ENCODE results near the gene OR8G1. TPM values are rescaled to one million over a fixed set of nuclear protein-coding genes. Genes with fewer than 3 reads are reported as not detected.

Gene OR8G1, protein sequence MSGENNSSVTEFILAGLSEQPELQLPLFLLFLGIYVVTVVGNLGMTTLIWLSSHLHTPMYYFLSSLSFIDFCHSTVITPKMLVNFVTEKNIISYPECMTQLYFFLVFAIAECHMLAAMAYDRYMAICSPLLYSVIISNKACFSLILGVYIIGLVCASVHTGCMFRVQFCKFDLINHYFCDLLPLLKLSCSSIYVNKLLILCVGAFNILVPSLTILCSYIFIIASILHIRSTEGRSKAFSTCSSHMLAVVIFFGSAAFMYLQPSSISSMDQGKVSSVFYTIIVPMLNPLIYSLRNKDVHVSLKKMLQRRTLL
- not detected for polyA plus RNA-seq (2013, experiment 1 of 2)
- not detected for polyA plus RNA-seq (2013, experiment 2 of 2)

- H3K9ac ChIP-seq (ENCODE audit: low read depth, low read length), result no peak within 1 kb of the TSS
- 87% methylated on average over 3 of the region's 3 CpGs for WGBS
- H3K4me1 ChIP-seq (ENCODE audit: insufficient read depth, low read length), result no peaks in the 10 kb centered on the region
- H3K27ac ChIP-seq (ENCODE audit: low read depth, low read length), result no peak within 1 kb of the TSS
- H3K9me3 ChIP-seq (ENCODE audit: insufficient read depth, low read depth, low read length), result no peaks in the 10 kb centered on the region
- no peaks in the 10 kb centered on the region for H3K27me3 ChIP-seq (ENCODE audit: insufficient read depth, low read length)
- H3K36me3 ChIP-seq (ENCODE audit: insufficient read depth, low read length), result no peaks in the 10 kb centered on the region
- H3K4me3 ChIP-seq (ENCODE audit: low read length), result no peak within 1 kb of the TSS
These were observed at the start of gene OR8G1 for GRCh38 chr11:124240621-124241397. OR8G1 (plus strand) TSS chr11:124241095; CDS start chr11:124249676, 8,581 bp downstream.

DNA sequence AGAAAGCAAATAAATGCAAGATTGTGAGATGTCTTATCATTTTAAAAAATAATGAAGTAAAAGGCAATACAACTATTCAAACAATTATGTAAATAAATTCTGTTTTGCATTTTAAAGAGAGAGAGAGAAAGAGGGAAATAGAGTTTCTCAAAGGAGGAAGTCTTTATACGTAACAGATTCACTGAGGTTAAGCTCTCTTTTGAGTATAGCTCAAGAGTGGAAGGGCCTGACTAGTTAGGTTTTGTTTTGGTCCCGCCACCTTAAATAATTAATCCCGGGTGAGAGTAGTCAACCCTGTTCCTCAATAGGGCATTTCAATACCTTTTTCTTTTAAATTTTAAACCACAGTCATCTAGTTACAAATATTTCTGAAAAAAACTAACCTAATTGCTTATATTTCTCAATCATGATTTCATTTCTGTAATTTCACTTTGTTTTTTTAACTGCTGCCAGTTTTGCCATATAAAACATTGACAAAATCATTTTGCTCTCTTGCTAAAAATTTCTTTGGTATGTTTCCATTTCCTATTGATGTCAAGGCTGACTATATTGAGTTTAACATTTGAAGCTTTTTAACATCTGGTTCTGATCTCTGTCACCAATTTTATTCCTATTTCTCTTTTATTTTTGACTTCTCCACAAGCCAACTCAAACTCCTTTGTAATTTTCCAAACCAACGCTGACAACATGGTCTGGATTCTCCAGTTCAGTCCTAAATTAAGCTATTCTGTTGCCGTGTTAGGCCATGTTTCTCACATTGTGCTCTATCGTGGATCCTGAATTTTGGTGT lies 47.5 kb upstream of the OR8G1 start:
- H3K4me3 ChIP-seq (ENCODE audit: low read length), result no peak overlapping the region
- 79% methylated on average over 6 of the region's 6 CpGs for WGBS
- H3K36me3 ChIP-seq (ENCODE audit: insufficient read depth, low read length), result no peaks in the 10 kb centered on the region
- no peak overlapping the region for H3K27ac ChIP-seq (ENCODE audit: low read depth, low read length)
- no peak overlapping the region for H3K9ac ChIP-seq (ENCODE audit: low read depth, low read length)
- peaks cover 18% of the 10 kb centered on the region for H3K4me1 ChIP-seq (ENCODE audit: insufficient read depth, low read length)
- peaks cover 39% of the 10 kb centered on the region for H3K27me3 ChIP-seq (ENCODE audit: insufficient read depth, low read length)
- no peaks in the 10 kb centered on the region for H3K9me3 ChIP-seq (ENCODE audit: insufficient read depth, low read depth, low read length)

DNA sequence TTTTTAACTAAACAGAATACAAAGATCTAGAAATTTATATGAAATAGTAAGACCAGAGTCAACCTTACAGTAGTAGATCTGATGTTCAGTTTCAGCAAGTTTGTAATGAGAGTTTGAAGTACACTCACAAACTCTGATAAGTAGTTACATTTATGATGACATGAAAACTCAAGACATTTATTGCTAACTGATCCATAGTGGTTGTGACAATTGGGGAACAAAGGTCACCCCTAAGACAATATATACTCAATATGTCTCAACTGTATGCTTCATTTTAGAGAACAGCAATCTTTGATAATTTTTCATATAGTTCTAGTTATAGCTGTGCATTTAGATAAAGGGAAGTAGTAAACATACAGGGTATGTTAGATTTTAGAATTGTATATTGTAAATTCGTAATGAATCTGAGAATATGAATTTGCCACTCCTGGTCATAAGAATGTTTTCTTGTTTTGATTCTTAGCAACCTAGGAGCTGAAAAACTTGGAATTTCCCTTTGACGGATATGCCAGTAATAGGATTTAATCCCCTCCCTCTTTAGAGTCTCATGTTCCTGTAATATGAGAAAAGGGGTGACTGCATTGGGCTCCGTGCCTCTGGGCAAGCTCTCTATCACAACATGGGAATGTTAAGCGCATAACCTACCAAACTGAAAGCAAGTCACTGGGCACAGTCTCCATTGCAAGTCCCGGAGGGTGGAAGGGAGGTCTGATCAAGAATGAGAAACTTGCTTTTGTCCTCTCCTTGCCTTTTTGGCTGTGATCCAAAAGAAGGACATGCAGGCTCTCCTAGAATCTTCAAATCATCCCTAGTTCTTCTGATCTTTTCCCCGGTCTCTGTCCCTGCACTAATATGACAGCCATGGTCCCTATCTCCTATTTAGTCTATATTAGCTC lies 46.4 kb upstream of the OR8G1 start:
- Histone ChIP-seq H3K27me3 (ENCODE audit: insufficient read depth, low read length) (peaks cover 28% of the 10 kb centered on the region), H3K4me1 (ENCODE audit: insufficient read depth, low read length) (peaks cover 15% of the 10 kb centered on the region), H3K9me3 (ENCODE audit: insufficient read depth, low read depth, low read length) (no peaks in the 10 kb centered on the region), H3K4me3 (ENCODE audit: low read length) (no peak overlapping the region), H3K36me3 (ENCODE audit: insufficient read depth, low read length) (no peaks in the 10 kb centered on the region), H3K27ac (ENCODE audit: low read depth, low read length) (no peak overlapping the region), H3K9ac (ENCODE audit: low read depth, low read length) (no peak overlapping the region)
- WGBS, result 87% methylated on average over 5 of the region's 6 CpGs

GRCh38 chr11:124195189-124195734 lies 45.6 kb upstream of the OR8G1 start:
- Histone ChIP-seq H3K36me3 (ENCODE audit: insufficient read depth, low read length) (no peaks in the 10 kb centered on the region), H3K27ac (ENCODE audit: low read depth, low read length) (no peak overlapping the region), H3K4me1 (ENCODE audit: insufficient read depth, low read length) (peaks cover 13% of the 10 kb centered on the region), H3K4me3 (ENCODE audit: low read length) (no peak overlapping the region), H3K9ac (ENCODE audit: low read depth, low read length) (no peak overlapping the region), H3K27me3 (ENCODE audit: insufficient read depth, low read length) (peaks cover 21% of the 10 kb centered on the region), H3K9me3 (ENCODE audit: insufficient read depth, low read depth, low read length) (no peaks in the 10 kb centered on the region)
- 45% methylated on average over 3 of the region's 4 CpGs for WGBS

DNA sequence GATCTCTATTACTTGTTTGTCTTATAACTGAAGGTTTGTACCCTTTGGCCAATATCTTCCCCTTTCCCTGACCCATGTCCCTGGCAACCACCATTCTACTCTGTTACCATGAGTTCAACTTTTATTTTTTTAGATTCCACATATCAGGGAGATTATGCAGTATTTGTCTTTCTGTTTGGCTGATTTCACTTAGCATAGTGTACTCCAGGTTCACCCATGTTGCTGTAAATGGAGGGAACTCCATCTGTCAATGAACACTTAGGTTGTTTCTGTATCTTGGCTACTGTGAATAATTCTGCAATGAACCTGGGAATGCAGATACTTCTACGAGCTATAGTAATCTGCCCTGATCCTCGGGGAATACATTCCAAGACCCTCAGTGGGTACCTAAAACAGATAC lies 42.9 kb upstream of the OR8G1 start:
- Histone ChIP-seq H3K9me3 (ENCODE audit: insufficient read depth, low read depth, low read length) (no peaks in the 10 kb centered on the region), H3K36me3 (ENCODE audit: insufficient read depth, low read length) (no peaks in the 10 kb centered on the region), H3K27ac (ENCODE audit: low read depth, low read length) (no peak overlapping the region), H3K27me3 (ENCODE audit: insufficient read depth, low read length) (no peaks in the 10 kb centered on the region), H3K4me1 (ENCODE audit: insufficient read depth, low read length) (peaks cover 10% of the 10 kb centered on the region), H3K9ac (ENCODE audit: low read depth, low read length) (no peak overlapping the region), H3K4me3 (ENCODE audit: low read length) (no peak overlapping the region)
- WGBS, result 98% methylated on average over 2 of the region's 2 CpGs

DNA sequence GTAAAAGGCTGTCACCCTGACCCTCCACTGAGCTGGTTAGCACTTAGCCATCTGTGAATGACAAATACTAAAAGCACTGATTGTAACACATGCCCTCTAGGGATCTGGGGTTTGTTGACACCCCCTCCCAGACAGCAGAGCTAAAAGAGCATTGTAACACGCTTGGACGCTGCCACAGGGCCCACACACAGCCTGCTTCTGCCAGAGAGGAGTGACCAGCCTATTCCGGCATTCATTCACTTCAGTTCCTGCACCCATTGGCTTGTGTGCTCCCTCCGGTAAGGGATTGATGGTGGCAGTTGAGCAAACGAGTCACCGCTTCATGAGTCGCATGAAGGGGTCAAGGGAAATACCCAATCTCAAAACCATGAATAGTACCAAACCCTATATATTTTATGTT lies 42.0 kb upstream of the OR8G1 start:
- H3K36me3 ChIP-seq (ENCODE audit: insufficient read depth, low read length), result no peaks in the 10 kb centered on the region
- no peaks in the 10 kb centered on the region for H3K27me3 ChIP-seq (ENCODE audit: insufficient read depth, low read length)
- H3K9ac ChIP-seq (ENCODE audit: low read depth, low read length), result no peak overlapping the region
- no peaks in the 10 kb centered on the region for H3K9me3 ChIP-seq (ENCODE audit: insufficient read depth, low read depth, low read length)
- H3K4me3 ChIP-seq (ENCODE audit: low read length), result no peak overlapping the region
- H3K27ac ChIP-seq (ENCODE audit: low read depth, low read length), result no peak overlapping the region
- 90% methylated on average over 7 of the region's 7 CpGs for WGBS
- H3K4me1 ChIP-seq (ENCODE audit: insufficient read depth, low read length), result peaks cover 1% of the 10 kb centered on the region; the same call in 1 of the 2 replicates

- Histone ChIP-seq H3K4me3 (ENCODE audit: low read length) (no peak overlapping the region), H3K9me3 (ENCODE audit: insufficient read depth, low read depth, low read length) (no peaks in the 10 kb centered on the region), H3K4me1 (ENCODE audit: insufficient read depth, low read length) (no peaks in the 10 kb centered on the region), H3K27ac (ENCODE audit: low read depth, low read length) (no peak overlapping the region), H3K36me3 (ENCODE audit: insufficient read depth, low read length) (no peaks in the 10 kb centered on the region), H3K27me3 (ENCODE audit: insufficient read depth, low read length) (no peaks in the 10 kb centered on the region), H3K9ac (ENCODE audit: low read depth, low read length) (no peak overlapping the region)
- WGBS, result 92% methylated on average over 1 of the region's 1 CpG
These were observed 41.2 kb upstream of the OR8G1 start for GRCh38 chr11:124199702-124200101.

GRCh38 chr11:124200671-124201070 lies 40.2 kb upstream of the OR8G1 start:
- H3K36me3 ChIP-seq (ENCODE audit: insufficient read depth, low read length), result no peaks in the 10 kb centered on the region
- H3K4me3 ChIP-seq (ENCODE audit: low read length), result no peak overlapping the region
- H3K27ac ChIP-seq (ENCODE audit: low read depth, low read length), result no peak overlapping the region
- no peaks in the 10 kb centered on the region for H3K27me3 ChIP-seq (ENCODE audit: insufficient read depth, low read length)
- no peaks in the 10 kb centered on the region for H3K9me3 ChIP-seq (ENCODE audit: insufficient read depth, low read depth, low read length)
- no peaks in the 10 kb centered on the region for H3K4me1 ChIP-seq (ENCODE audit: insufficient read depth, low read length)
- no peak overlapping the region for H3K9ac ChIP-seq (ENCODE audit: low read depth, low read length)
- 96% methylated on average over 16 of the region's 16 CpGs for WGBS

GRCh38 chr11:124202951-124203350 lies 37.9 kb upstream of the OR8G1 start:
- H3K9ac ChIP-seq (ENCODE audit: low read depth, low read length), result no peak overlapping the region
- WGBS, result 96% methylated on average over 3 of the region's 3 CpGs
- no peak overlapping the region for H3K27ac ChIP-seq (ENCODE audit: low read depth, low read length)

DNA sequence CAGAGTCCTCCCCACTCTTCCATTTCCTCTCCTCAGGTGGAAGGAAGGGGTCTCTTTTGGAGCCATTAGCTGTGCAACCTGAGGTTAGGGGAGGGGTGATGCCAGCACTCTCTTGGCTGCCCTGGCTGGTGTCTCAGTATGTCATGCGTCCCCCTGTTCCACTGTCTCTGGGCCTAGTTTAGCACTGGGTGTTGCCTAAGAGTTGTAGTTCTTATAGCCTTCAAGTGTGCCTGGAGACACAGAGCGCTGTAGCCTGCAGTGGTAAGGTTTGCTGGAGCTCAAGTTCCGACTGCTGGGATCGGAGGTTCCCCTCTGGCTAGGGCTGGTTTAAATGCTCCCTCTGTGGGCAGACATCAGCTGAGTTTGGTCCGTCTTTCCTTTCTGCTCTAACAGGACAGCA lies 36.9 kb upstream of the OR8G1 start:
- H3K36me3 ChIP-seq (ENCODE audit: insufficient read depth, low read length), result no peaks in the 10 kb centered on the region
- H3K4me3 ChIP-seq (ENCODE audit: low read length), result no peak overlapping the region
- no peak overlapping the region for H3K27ac ChIP-seq (ENCODE audit: low read depth, low read length)
- H3K4me1 ChIP-seq (ENCODE audit: insufficient read depth, low read length), result no peaks in the 10 kb centered on the region
- no peak overlapping the region for H3K9ac ChIP-seq (ENCODE audit: low read depth, low read length)
- 91% methylated on average over 5 of the region's 5 CpGs for WGBS
- no peaks in the 10 kb centered on the region for H3K27me3 ChIP-seq (ENCODE audit: insufficient read depth, low read length)
- no peaks in the 10 kb centered on the region for H3K9me3 ChIP-seq (ENCODE audit: insufficient read depth, low read depth, low read length)

More at GRCh38 chr11:124202951-124203350, 37.9 kb upstream of the OR8G1 start:
- Histone ChIP-seq H3K4me1 (ENCODE audit: insufficient read depth, low read length) (no peaks in the 10 kb centered on the region), H3K27me3 (ENCODE audit: insufficient read depth, low read length) (no peaks in the 10 kb centered on the region), H3K36me3 (ENCODE audit: insufficient read depth, low read length) (no peaks in the 10 kb centered on the region), H3K9me3 (ENCODE audit: insufficient read depth, low read depth, low read length) (no peaks in the 10 kb centered on the region), H3K4me3 (ENCODE audit: low read length) (no peak overlapping the region)
